Measurements from ENCODE around the gene HOXC6.
A peak's percentile ranks its signal among the peaks of the same experiment; 100 is the strongest.

The HOXC6 gene

DNA sequence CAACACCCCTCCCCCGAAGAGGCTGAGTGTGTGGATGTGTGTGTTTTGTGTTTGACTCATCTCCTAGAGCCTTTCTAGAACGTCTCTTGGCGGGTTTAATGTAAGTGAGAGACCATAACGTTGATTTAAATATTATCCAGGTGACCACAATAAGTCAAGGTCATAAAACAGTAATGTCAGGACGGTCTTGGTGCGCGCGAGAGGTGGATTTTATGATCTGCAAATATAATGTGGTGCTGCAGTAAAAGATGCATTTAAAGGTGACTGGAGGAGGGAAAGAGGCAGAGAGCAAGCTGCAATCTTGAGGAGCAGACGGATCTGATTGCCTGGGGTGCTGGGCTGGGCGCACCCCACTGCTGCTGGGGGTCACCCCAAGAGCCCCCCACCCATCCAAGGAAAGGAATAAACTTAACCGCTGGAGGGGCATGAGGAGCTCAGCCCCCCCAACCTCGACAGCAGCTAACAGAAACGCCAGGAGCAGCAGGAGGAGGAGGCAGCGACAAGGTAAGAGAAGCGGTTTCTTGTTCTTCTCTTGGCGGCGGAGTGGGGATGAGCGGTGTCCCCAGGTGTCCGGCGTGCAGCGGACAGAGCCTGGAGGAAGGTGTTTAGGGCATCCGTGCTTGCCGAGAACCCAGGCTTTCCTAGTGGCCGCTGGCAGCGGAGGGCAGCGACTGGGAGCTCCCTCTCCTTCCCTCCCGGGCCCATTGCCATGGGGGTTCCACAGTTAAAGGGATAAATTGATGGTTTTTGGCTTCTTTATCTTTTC is 37.7 kb upstream of the HOXC6 start:
- DNase-seq, result no peak

DNA sequence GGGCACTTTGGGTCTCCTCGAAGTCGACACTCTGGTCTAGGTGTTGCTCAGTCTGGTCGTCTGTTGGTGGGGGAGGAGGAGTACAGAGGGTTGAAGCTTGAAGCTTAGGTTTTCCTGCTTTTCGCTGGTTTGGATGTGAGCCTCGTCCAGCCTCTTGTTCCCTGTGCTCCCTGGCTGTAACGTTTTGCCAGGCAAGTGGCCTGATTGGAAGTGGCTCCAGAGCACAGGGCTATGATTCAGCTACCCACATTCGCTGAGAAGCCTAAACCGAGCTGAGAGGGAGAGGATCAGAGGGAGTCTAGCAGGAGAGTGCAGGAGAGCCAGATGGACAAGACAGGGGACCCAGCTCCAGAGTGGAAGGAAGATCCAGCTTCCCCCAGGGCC is 37.2 kb upstream of the HOXC6 start:
- DNase-seq, result no peak

DNA sequence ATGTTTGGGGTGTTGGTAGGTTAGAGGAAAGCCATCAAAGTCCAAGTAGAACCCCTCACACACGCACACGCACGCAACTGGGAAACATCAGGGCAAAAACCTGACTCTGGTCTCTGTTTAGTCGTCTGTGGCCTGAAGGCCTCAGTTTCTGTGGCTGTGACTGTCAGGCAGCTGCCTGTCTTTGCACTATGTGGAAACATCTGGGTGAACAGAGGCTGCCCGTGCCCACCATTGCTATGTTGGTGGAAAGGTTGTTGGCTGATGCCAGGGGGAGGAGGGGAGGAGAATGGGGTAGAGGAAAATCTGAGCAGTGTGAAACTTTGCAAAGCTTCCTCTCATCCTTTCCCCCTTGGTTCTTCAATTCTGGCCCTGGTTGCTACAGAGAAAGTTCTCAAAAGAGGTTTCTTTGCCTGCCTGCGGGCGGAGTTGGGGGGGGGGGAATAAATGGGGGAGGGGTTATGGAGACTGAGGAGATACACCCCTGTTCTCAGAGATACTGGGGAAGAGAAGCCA is 35.8 kb upstream of the HOXC6 start:
- no peak for DNase-seq

GRCh38 chr12:53993162-53994008 is 34.9 kb upstream of the HOXC6 start:
- no peak for DNase-seq

- no peak for DNase-seq
These were observed 34.3 kb upstream of the HOXC6 start for GRCh38 chr12:53994009-53994263.

DNA sequence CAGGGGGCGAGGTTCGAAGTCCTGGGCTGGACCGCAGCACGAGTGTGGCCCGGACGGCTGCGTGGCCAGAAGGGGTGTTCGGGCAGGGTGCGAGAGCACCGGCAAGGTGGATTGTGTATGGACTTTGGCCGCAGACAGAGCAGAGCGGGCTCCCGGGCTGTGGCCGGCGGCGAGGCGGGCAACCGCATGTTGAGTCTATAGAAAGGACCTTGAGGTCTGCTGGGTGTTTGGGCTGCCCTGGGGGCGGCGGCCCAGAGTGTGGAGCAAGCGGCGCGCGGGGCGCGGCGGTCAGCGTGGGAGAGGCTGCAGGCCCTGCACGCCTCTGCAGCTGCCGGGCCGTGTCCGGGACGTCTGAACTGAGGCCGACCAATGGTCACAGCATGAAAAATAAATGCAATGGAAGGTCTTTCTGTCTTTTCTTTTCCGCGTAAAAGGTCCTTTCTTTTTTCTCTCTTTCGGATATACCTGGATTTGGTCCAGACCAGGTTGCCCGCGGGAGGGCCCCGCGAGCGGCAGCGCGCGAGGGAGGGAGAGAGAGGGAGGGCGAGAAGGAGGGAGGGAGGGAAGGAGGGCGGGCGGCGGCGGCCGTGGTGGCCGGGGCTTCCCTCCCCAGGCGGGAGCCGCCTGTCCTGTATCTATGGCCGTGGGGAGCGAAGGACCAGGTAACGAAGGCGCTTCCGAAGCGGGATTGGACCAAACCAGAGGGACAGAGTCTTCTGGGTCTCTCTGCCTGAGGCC is 33.8 kb upstream of the HOXC6 start:
- no peak for DNase-seq

DNA sequence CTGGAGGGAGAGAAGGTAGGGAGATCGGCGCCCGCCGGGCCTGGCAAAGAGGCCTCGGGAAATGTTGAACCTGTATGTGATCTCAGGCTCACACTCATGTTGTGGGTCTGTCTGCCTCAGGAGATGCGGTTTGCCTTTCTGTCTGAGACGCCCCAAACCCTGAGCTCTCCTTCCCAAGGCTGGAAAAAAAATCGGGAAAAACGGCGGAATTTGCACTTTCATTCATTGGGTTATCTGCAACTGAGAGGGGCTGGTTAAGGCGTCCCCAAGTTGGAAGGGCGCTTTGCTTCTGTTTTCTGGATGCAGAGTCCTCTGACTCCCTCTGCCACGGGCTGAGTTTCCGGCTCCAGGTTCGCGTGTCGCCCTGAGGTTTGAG is 33.2 kb upstream of the HOXC6 start:
- DNase-seq, result no peak

DNA sequence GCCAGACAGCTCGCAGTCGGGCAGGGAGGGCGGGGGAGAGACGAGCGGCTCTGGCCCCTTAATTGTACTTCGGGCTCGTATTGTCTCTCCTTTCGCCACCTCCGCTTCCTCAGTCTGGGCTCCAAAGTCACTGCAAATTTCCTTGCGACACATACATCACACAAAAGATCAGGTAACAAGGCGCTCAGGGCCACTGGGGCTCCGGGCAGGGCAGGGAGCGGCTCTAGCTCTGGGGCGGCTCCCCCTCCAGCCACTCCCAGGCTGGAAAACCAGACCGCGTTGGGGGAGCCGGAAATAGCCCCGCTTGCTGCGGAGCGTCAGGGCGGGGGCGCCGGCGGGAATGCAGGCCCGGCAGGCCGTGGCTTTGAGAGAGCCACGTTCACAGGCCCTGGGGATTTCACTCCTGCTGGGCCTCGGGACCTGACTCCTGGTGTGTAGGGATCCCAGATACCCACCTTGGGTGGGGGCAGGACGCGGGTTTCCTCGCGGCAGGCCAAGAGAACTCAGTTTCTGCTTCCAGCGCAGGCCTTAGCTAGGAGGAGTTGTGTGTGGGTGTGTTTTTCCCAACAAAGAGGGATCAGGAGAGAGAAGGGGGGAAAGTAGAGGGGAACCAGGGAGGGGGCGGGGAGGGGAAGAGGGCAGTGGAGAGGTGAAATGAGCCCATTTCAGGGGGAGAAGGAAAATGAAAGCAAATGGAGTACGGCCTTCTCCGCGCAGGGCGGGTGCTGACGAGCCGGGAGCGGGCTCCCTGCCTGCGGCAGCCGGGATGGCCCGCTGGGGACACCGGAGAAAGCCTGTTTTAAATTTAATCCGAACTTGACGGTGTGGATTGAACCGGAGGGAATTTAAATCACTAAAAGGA is 32.6 kb upstream of the HOXC6 start:
- no peak for DNase-seq

DNA sequence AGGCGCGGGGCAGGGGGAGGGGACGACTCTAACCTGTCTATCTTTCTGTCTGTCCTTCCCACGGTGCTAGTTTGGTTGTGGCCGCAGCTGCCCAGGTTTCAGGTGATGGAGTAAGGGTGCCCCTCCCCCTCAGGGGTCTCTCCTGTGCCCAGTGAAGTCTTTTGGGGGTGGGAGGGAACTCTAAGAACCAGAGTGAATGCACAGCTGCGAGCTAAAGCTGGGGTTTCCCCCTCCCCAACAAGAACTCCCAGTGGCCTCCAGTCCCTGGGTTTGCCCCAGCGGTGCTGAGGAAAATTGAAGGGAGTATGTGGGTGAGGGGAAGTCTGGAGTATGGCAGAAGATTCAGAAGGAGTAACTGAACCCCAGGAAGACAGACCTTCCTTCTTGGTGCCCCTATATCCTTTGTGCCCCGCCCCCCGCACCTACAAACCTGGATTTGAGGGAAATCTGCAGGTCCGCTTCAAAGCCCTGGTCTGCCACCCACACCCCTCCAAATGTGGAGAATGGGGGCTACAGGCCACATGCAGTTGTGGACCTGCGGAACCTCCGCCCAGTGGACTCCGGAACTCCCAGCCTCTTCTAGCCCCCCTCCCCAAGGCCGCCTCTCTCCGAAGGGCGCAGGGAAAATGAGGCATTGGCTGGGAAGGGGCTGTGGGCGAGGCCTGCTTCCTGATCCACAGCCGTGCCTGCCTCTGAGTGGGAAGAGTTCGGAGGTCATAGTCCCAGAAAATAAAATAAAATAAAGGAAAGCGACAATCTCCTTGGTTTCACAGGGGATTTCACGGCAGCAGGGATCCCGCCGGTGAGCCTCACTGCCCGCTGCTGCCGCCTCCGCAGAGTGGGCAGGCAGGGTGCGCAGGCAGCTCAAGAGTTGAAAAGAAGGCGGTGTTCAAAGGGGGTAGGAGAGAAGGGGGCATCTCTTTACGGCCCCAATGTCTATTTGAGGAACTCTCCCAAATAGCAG is 31.7 kb upstream of the HOXC6 start:
- no peak for DNase-seq

DNA sequence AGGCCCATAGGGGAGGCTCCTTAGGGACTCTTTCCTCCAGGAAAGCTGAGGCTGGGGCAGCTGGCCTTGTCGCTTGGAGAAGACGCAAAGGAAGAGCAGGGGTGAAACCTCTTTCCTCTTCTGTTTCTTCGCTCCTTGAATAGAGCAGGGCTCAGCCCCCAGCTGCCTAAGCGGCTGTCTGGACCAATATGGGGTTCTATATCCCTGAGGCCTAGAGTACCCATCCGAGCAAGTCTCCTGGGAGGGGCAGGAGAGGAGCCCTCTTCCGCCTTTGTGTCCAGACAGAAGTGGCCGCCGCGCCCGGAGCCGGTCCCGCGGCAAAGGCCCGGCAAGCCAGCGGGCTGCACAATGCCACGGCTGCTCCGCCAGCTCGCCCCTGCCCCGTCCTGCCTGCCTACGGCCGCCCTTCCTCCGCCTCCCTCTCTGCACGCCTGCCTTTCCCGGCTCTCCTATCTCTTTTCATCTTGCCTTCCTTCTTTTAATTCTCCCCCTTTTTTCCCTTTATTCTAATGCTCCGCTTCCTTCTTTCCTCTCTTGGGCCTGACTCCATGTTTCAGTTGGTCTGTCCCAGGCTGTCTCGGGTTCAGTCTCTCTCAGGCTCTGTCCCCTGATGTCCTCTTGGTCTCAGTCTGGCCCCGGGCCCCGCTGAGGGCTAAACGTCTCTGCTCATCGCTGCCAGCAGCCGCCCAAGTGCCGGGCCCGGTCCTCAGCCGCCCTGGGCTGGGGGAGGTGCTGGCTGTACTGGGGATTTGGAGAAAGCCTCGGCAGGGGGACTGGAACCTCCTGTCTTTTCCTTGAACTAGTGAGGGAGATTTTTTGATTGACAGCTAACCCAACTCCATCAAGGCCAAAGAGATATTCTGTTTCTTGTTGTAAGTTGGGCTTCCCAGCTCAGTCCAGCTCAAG is 30.8 kb upstream of the HOXC6 start:
- no peak for DNase-seq

DNA sequence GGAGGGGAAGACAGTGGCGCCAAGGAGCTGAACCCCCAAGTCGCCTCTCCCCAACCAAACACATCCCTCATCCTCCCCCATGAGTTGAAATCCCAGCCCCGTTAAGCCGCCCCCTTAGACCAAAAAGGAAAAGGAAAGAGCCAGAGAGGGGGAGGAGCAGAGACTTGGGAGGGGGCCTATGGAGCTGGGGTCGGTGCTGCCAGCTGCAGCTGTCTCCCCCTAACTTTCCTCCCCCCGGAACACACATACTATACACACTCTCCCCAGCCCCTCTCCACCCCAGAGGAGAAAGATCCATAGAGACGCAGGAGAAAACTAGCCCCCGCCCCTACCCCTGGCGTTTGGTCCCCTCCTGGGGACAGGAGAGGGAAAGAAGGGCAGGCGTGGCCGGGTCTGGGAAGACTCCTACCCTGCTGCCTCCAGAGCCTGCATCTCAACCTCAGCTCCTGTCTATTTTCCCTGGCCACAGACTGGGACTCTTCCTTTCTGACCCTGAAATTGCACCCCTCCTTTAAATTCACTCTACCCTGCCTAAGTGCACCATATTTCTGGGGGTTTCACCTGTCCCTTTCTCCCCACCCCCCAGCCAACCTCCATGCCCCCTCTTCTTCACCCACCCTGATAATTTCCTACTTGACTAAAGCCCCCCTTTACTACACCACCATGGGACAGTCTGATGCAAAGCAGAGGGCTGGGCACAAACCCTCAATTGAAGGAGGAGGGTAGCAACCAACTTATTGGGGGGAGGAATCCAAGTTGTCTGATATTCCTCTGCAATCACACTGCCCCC is 29.9 kb upstream of the HOXC6 start:
- DNase-seq, result no peak

DNA sequence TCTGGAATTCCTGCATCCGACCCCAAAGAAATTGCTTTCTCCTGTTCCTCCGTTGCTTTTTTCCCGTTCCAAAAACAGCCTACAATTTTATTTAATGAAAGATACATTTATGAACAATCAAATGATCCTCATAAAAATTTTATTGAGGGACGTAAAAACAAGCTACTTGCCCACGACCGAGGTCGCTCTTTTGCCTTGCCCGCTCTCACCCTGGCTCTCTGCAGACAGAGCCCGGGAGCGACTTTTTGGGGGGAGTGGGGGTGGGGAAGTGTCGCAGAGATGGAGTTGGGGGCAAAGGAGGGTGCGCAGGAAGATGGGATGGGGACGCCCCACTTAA is 29.4 kb upstream of the HOXC6 start:
- no peak for DNase-seq

DNA sequence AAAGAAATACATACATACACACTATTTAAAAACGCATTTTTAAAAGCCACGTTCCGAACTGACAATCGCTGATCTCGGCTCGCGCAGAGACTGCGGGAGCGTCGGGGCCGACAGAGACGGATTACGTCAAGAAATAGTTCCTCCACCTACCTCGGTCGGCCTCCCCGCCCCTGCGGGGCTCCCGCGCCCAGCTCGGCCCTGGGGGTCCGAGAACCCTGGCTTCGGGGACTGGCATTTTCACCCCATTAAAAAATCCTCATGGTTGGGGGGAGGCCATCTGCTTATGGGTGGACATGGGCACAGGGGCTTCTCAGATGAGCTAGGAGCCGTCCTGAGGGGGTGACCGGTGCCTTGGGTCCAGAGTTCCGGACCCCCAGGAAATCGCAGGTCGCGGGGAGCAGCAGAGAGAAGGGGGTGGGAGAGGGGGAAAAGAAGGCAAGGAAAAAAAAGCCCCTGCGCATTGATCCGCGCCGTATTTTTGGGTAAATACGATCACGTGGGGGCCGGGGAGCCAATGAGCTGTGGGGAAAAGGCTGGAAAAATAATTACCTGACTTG is 28.6 kb upstream of the HOXC6 start:
- peak; percentile 11 for DNase-seq

DNA sequence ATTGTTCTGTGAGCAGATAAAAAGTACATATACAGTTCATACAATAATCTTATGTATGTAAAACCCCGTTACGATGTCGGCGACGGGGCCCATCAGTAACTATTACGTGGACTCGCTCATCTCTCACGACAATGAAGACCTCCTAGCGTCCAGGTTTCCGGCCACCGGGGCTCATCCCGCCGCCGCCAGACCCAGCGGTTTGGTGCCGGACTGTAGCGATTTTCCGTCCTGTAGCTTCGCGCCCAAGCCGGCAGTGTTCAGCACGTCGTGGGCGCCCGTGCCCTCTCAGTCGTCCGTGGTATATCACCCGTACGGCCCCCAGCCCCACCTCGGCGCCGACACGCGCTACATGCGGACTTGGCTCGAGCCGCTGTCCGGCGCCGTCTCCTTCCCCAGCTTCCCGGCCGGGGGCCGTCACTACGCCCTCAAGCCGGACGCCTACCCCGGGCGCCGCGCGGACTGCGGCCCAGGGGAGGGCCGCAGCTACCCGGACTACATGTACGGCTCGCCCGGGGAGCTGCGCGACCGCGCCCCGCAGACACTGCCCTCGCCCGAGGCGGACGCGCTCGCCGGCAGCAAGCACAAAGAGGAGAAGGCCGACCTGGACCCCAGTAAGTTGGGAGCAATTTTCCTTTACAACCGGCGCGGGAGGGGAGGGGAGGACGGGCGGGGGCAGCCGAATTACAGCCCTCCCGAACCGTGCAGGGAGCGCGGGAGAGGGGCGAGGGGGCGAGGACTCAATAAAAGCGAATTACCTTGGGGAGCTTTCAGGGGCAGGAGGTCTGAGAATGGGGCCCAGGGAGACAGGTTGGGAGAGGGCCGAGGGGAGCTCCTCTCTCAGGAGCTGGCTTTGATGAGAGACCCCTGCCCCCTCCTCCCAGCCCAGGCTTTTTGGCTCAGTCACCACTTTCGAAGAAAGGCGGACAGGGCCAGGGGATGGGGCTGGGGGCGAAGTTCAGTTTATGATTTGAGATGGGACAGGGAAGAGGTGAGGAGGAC is 27.8 kb upstream of the HOXC6 start, which contains the start of gene HOXC9:
Gene HOXC9, plus strand, starts transcription at position 46 of the 999 bp plus-strand sequence. Its CDS starts 28 bp downstream, at position 74.
- no peak for DNase-seq

- DNase-seq, result no peak
These were observed 26.7 kb upstream of the HOXC6 start for GRCh38 chr12:54001283-54002187.

DNA sequence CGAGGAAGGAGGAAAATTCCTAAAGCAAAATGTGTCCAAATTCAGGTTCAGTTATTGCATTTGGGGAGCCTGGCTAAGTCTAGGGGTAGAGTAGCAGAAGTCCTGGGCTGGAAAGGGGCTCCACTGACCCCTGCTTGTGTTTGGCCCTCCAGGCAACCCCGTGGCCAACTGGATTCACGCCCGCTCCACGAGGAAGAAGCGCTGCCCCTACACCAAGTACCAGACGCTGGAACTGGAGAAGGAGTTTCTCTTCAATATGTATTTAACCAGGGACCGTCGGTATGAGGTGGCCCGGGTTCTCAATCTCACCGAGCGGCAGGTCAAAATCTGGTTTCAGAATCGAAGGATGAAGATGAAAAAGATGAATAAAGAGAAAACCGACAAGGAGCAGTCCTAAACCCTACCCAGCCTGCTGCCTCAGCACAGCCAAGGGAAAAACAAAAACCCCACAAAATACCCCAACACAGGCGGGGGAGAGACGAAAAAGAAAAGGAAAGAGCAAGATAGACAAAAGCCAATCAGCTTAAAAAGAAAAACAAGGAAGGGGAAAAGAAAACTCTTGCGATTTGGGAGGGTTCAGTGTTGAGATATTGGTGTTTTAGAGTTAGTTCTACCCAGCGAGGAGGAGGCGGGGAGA is 25.8 kb upstream of the HOXC6 start:
- no peak for DNase-seq
